Measurements from ENCODE around the gene KRTCAP3. TPM values are rescaled to one million over a fixed set of nuclear protein-coding genes. Genes with fewer than 3 reads are reported as not detected.

Gene KRTCAP3
- total and polyA plus RNA-seq, 2 experiments from 2014 or later: 1.3 to 2.0 TPM

- no peak for DNase-seq (ENCODE audit: low read depth in 1 of 2, low spot score in 1 of 2)
- TF ChIP-seq CTCF (IDR thresholded peaks at IDR 0.05; ENCODE audit: low read depth, low read length): no peak
- H3K27ac ChIP-seq: no peak overlapping the region
- no peak overlapping the region for H3K4me3 ChIP-seq
- no peaks in the 10 kb centered on the region for H3K36me3 ChIP-seq
- H3K9me3 ChIP-seq (ENCODE audit: low read depth): no peaks in the 10 kb centered on the region
- H3K4me1 ChIP-seq (ENCODE audit: low read depth): no peaks in the 10 kb centered on the region
- H3K27me3 ChIP-seq: peaks cover 10% of the 10 kb centered on the region
Measured at GRCh38 chr2:27492557-27492956, 50.4 kb downstream of the KRTCAP3 start.

DNA sequence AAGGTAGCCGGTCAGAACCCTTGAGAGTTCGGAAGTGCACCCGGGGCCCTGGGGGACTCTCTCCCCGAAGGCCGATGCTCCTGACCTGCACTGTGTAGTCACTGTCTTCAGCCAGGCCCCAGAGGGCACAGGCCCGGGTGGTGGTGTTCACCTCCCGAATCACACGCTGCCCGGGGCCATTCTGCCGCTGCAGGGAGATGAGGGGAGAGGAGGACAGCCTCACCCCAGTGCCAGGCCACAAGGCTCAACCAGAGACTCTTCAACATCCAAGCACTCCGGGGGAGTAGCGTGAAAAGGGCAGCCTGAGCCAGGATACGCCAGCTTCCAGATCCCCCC, 51.7 kb downstream of the KRTCAP3 start:
- H3K27ac ChIP-seq: no peak overlapping the region
- TF ChIP-seq CTCF (IDR thresholded peaks at IDR 0.05; ENCODE audit: low read depth, low read length): no peak
- H3K4me3 ChIP-seq: no peak overlapping the region
- H3K36me3 ChIP-seq: no peaks in the 10 kb centered on the region
- H3K4me1 ChIP-seq (ENCODE audit: low read depth): no peaks in the 10 kb centered on the region
- no peak for DNase-seq (ENCODE audit: low read depth in 1 of 2, low spot score in 1 of 2)
- no peaks in the 10 kb centered on the region for H3K9me3 ChIP-seq (ENCODE audit: low read depth)
- H3K27me3 ChIP-seq: peaks cover 16% of the 10 kb centered on the region

Other genes starting within 250 kb of the KRTCAP3 start
- 177 and 183 TPM in 2 replicates for gene ATRAID, start 230.3 kb upstream of the KRTCAP3 start, total RNA-seq
- 290 and 372 TPM in 2 replicates for gene ATRAID, start 230.3 kb upstream of the KRTCAP3 start, polyA plus RNA-seq
- gene SLC5A6, start 230.1 kb upstream of the KRTCAP3 start, total RNA-seq: 28.4 and 42.9 TPM in 2 replicates
- gene SLC5A6, start 230.1 kb upstream of the KRTCAP3 start, polyA plus RNA-seq: 34.4 and 40.8 TPM in 2 replicates
- 31.1 and 51.7 TPM in 2 replicates for gene CAD, start 225.0 kb upstream of the KRTCAP3 start, total RNA-seq
- gene CAD, start 225.0 kb upstream of the KRTCAP3 start, polyA plus RNA-seq: 30.1 and 31.0 TPM in 2 replicates
- 75.1 and 84.7 TPM in 2 replicates for gene SLC30A3, start 179.3 kb upstream of the KRTCAP3 start, total RNA-seq
- gene SLC30A3, start 179.3 kb upstream of the KRTCAP3 start, polyA plus RNA-seq: 111 and 139 TPM in 2 replicates
- gene DNAJC5G, start 166.9 kb upstream of the KRTCAP3 start, total RNA-seq: 3.6 and 14.1 TPM in 2 replicates
- gene DNAJC5G, start 166.9 kb upstream of the KRTCAP3 start, polyA plus RNA-seq: 4.4 and 7.5 TPM in 2 replicates
- 53.1 and 65.9 TPM in 2 replicates for gene TRIM54, start 160.0 kb upstream of the KRTCAP3 start, total RNA-seq
- gene TRIM54, start 160.0 kb upstream of the KRTCAP3 start, polyA plus RNA-seq: 41.6 and 46.7 TPM in 2 replicates
- gene UCN, start 133.9 kb upstream of the KRTCAP3 start, total RNA-seq: 6.6 and 14.8 TPM in 2 replicates
- gene UCN, start 133.9 kb upstream of the KRTCAP3 start, polyA plus RNA-seq: 3.2 and 5.8 TPM in 2 replicates
- gene MPV17, start 119.3 kb upstream of the KRTCAP3 start, total RNA-seq: 56.3 and 88.7 TPM in 2 replicates
- 70.8 and 90.5 TPM in 2 replicates for gene MPV17, start 119.3 kb upstream of the KRTCAP3 start, polyA plus RNA-seq
- 35.1 and 38.2 TPM in 2 replicates for gene GTF3C2, start 85.6 kb upstream of the KRTCAP3 start, total RNA-seq
- 47.7 and 56.8 TPM in 2 replicates for gene GTF3C2, start 85.6 kb upstream of the KRTCAP3 start, polyA plus RNA-seq
- 30.5 and 41.5 TPM in 2 replicates for gene EIF2B4, start 72.0 kb upstream of the KRTCAP3 start, total RNA-seq
- 93.9 and 94.9 TPM in 2 replicates for gene EIF2B4, start 72.0 kb upstream of the KRTCAP3 start, polyA plus RNA-seq
- gene SNX17, start 71.8 kb upstream of the KRTCAP3 start, total RNA-seq: 91.9 and 141 TPM in 2 replicates
- gene SNX17, start 71.8 kb upstream of the KRTCAP3 start, polyA plus RNA-seq: 130 and 135 TPM in 2 replicates
- gene ZNF513, start 61.6 kb upstream of the KRTCAP3 start, total RNA-seq: 29.7 and 31.7 TPM in 2 replicates
- gene ZNF513, start 61.6 kb upstream of the KRTCAP3 start, polyA plus RNA-seq: 32.2 and 35.8 TPM in 2 replicates
- 96.2 and 101 TPM in 2 replicates for gene PPM1G, start 32.8 kb upstream of the KRTCAP3 start, total RNA-seq
- gene PPM1G, start 32.8 kb upstream of the KRTCAP3 start, polyA plus RNA-seq: 84.8 and 93.0 TPM in 2 replicates
- gene NRBP1, start 13.8 kb upstream of the KRTCAP3 start, total RNA-seq: 82.1 and 122 TPM in 2 replicates
- gene NRBP1, start 13.8 kb upstream of the KRTCAP3 start, polyA plus RNA-seq: 147 and 185 TPM in 2 replicates
- gene IFT172, start 47.4 kb downstream of the KRTCAP3 start, total RNA-seq: 20.7 and 37.6 TPM in 2 replicates
- 35.1 and 35.4 TPM in 2 replicates for gene IFT172, start 47.4 kb downstream of the KRTCAP3 start, polyA plus RNA-seq
- 39.4 and 53.4 TPM in 2 replicates for gene FNDC4, start 52.8 kb downstream of the KRTCAP3 start, total RNA-seq
- gene FNDC4, start 52.8 kb downstream of the KRTCAP3 start, polyA plus RNA-seq: 43.4 and 51.2 TPM in 2 replicates
- gene GCKR, start 54.5 kb downstream of the KRTCAP3 start, total RNA-seq: not detected in 2 replicates
- not detected in 2 replicates for gene GCKR, start 54.5 kb downstream of the KRTCAP3 start, polyA plus RNA-seq
- gene ZNF512, start 140.7 kb downstream of the KRTCAP3 start, total RNA-seq: 22.0 and 38.6 TPM in 2 replicates
- 20.7 and 35.5 TPM in 2 replicates for gene ZNF512, start 140.7 kb downstream of the KRTCAP3 start, polyA plus RNA-seq
- gene CCDC121, start 186.6 kb downstream of the KRTCAP3 start, total RNA-seq: 4.2 and 6.1 TPM in 2 replicates
- 5.1 and 6.1 TPM in 2 replicates for gene CCDC121, start 186.6 kb downstream of the KRTCAP3 start, polyA plus RNA-seq
- 24.1 and 30.0 TPM in 2 replicates for gene GPN1, start 186.7 kb downstream of the KRTCAP3 start, total RNA-seq
- gene GPN1, start 186.7 kb downstream of the KRTCAP3 start, polyA plus RNA-seq: 51.6 and 52.5 TPM in 2 replicates
- 37.8 and 38.0 TPM in 2 replicates for gene SUPT7L, start 221.2 kb downstream of the KRTCAP3 start, total RNA-seq
- 34.3 and 38.3 TPM in 2 replicates for gene SUPT7L, start 221.2 kb downstream of the KRTCAP3 start, polyA plus RNA-seq
- gene SLC4A1AP, start 221.5 kb downstream of the KRTCAP3 start, total RNA-seq: 30.2 and 34.8 TPM in 2 replicates
- 35.9 and 40.3 TPM in 2 replicates for gene SLC4A1AP, start 221.5 kb downstream of the KRTCAP3 start, polyA plus RNA-seq